K562 (cell line): Measurements from ENCODE around the gene SEC22C. TPM values are rescaled to one million over a fixed set of nuclear protein-coding genes. Genes with fewer than 3 reads are reported as not detected.

Experiments used
- ATAC-seq: fragments of 200-7000 bp; cut with Tn5 transposase; 3 replicates; pipeline ENCODE4 v1.9.1; 2020; ENCODE audit warnings: moderate library complexity
- BruUV-seq: library from RNA; stranded (reverse); fragments of 400-500 nt; replicated peaks from 2 replicates; lab custom pipeline; 2021; lab: Mats Ljungman, UMichigan
- CTCF ChIA-PET: fragments of 300-600 bp; formaldehyde crosslinking; extraction: SDS; loops from one replicate; lab custom pipeline; 2021; ENCODE audit warnings: low intra/inter-chr PET ratio; lab: Yijun Ruan, JAX
- POLR2A ChIA-PET: fragments of 300-600, 350-650 bp; sonication (Branson Sonifier 250); formaldehyde crosslinking; extraction: SDS; loops from one replicate; lab custom pipeline; 2021; ENCODE audit warnings: antibody characterized with exemption, inconsistent platforms; lab: Yijun Ruan, JAX
- DNase-seq, 4 experiments: peaks; one replicate each; pipeline versions ENCODE4 v3.0.0 to v3.0.0-alpha.2; 2011 to 2018; ENCODE audit warnings: low spot score in 3 of 4, mixed read lengths in 3 of 4; ENCODE audit errors: extremely low read depth in 1 of 4
- FAIRE-seq: peaks from 2 replicates; lab custom pipeline; 2011; peaks lifted over from hg19 to GRCh38; lab: Jason Lieb, UNC
- H2AFZ ChIP-seq: 2 replicates; pipeline ENCODE4 v1.6.0; 2011; ENCODE audit warnings: low read depth, low read length, control low read depth, inconsistent platforms
- H3K27ac ChIP-seq: fragments of 200-600 bp; 3 replicates; pipeline ENCODE4 v1.8.0; 2011; ENCODE audit warnings: low read depth, mild to moderate bottlenecking, control low read depth, inconsistent platforms, low read length, moderate library complexity, mixed read lengths; ENCODE audit errors: extremely low read depth
- H3K27me3 ChIP-seq, 2 experiments: fragments of 300-600 bp in 1 of 2; 2 replicates in 1 of 2; 3 replicates in 1 of 2; pipeline versions ENCODE4 v1.6.0 to v1.8.0; 2011; ENCODE audit warnings: inconsistent platforms in 2 of 2, low read length in 2 of 2, mild to moderate bottlenecking in 1 of 2, mixed read lengths in 1 of 2, moderate library complexity in 1 of 2; ENCODE audit not compliant: control insufficient read depth in 2 of 2, insufficient read depth in 2 of 2
- H3K36me3 ChIP-seq: fragments of 300-600 bp; 3 replicates; pipeline ENCODE4 v1.8.0; 2011; ENCODE audit warnings: mild to moderate bottlenecking, low read length, inconsistent platforms; ENCODE audit not compliant: control insufficient read depth, insufficient read depth
- H3K4me1 ChIP-seq, 2 experiments: fragments of 200-600 bp in 1 of 2; replicated peaks in 1 of 2; 2 replicates in 1 of 2; 3 replicates in 1 of 2; pipeline versions ENCODE4 v1.5.1 to v1.8.0; 2011; ENCODE audit warnings: inconsistent platforms in 2 of 2, low read length in 2 of 2, mild to moderate bottlenecking in 1 of 2, mixed read lengths in 1 of 2, moderate library complexity in 1 of 2; ENCODE audit not compliant: control insufficient read depth in 2 of 2, insufficient read depth in 2 of 2
- H3K4me2 ChIP-seq: 2 replicates; pipeline ENCODE4 v1.6.1; 2011; ENCODE audit warnings: low read length, control low read depth, inconsistent platforms, mixed read lengths; ENCODE audit not compliant: insufficient read depth
- H3K4me3 ChIP-seq: fragments of 200-600 bp; sonication (generic), shearing (Covaris generic); 2 replicates; pipeline ENCODE4 v1.5.1; 2016; ENCODE audit warnings: control low read depth, inconsistent platforms
- H3K79me2 ChIP-seq: fragments of 200-600 bp; 3 replicates; pipeline ENCODE4 v1.8.0; 2011; ENCODE audit warnings: low read length, inconsistent platforms; ENCODE audit not compliant: control insufficient read depth, insufficient read depth
- H3K9ac ChIP-seq, 2 experiments: 2 replicates each; pipeline versions ENCODE4 v1.6.0 to v1.6.1; 2011; ENCODE audit warnings: low read depth in 2 of 2, low read length in 2 of 2, control low read depth in 1 of 2, inconsistent platforms in 1 of 2, mild to moderate bottlenecking in 1 of 2, mixed read lengths in 1 of 2; ENCODE audit not compliant: insufficient read depth in 1 of 2
- H3K9me1 ChIP-seq: one replicate; pipeline ENCODE4 v1.6.0; 2011; ENCODE audit warnings: inconsistent platforms, mild to moderate bottlenecking, low read length, moderate library complexity; ENCODE audit not compliant: control insufficient read depth, insufficient read depth
- H3K9me3 ChIP-seq: replicated peaks from 2 replicates; pipeline ENCODE4 v1.5.1; 2011; ENCODE audit warnings: low read depth, low read length, inconsistent platforms; ENCODE audit not compliant: control insufficient read depth, insufficient read depth
- H4K20me1 ChIP-seq: replicated peaks from 2 replicates; pipeline ENCODE4 v1.6.1; 2011; ENCODE audit warnings: low read length, inconsistent platforms, mixed read lengths; ENCODE audit not compliant: control insufficient read depth, insufficient read depth
- C11orf30 ChIP-seq: fragments of 450-650 bp; IDR thresholded peaks from 2 replicates; pipeline ENCODE4 v1.6.1; 2016; ENCODE audit warnings: low read depth, mild to moderate bottlenecking
- ELF1 ChIP-seq: fragments of 200-800 bp; sonication (Bioruptor generic); IDR thresholded peaks from 2 replicates; pipeline ENCODE4 v1.6.1; 2016; ENCODE audit warnings: missing genetic modification characterization, missing compliant biosample characterization
- MIER1 ChIP-seq: fragments of 450-650 bp; IDR thresholded peaks from 2 replicates; pipeline ENCODE4 v1.6.1; 2016; ENCODE audit warnings: antibody characterized with exemption, mild to moderate bottlenecking, low read depth
- RFX1 ChIP-seq: fragments of 450-650 bp; IDR thresholded peaks from 2 replicates; pipeline ENCODE4 v1.6.1; 2016; ENCODE audit warnings: mild to moderate bottlenecking, moderate library complexity
- STAG1 ChIP-seq: sonication (generic); formaldehyde crosslinking; IDR thresholded peaks from 2 replicates; pipeline ENCODE4 v1.5.0; 2020; ENCODE audit warnings: missing genetic modification reagents, borderline replicate concordance
- TAF9B ChIP-seq: fragments of 450-650 bp; IDR thresholded peaks from 2 replicates; pipeline ENCODE4 v1.6.1; 2018; ENCODE audit warnings: mild to moderate bottlenecking; ENCODE audit not compliant: partially characterized antibody
- ZKSCAN1 ChIP-seq: fragments of 150-350 bp; IDR thresholded peaks from 2 replicates; pipeline ENCODE4 v1.6.1; 2016; ENCODE audit warnings: low read depth, low read length
- WGBS: fragments of 100-300 bp; shearing (Covaris generic); methylation state at CpG from one replicate; pipeline ENCODE4 v1.1.6; 2016; ENCODE audit warnings: low coverage, mixed read lengths; ENCODE audit not compliant: insufficient coverage; ENCODE audit errors: missing lambda C conversion rate; 5-methylcytosine and 5-hydroxymethylcytosine counted together
- in situ Hi-C: fragments of 300-500 bp; cut with MboI; formaldehyde crosslinking; loops from 4 replicates; pipeline ENCODE4 v1.15.0; 2018; ENCODE audit warnings: inconsistent platforms, mixed read lengths
- intact Hi-C: fragments of 100-400 bp; cut with micrococcal nuclease; formaldehyde crosslinking; loops from 2 replicates; pipeline ENCODE4 v1.14.2; 2022
- polyA plus RNA-seq, 8 experiments: library from polyadenylated mRNA; depleted of rRNA in 4 of 8; stranded (reverse) in 5 of 8; unstranded in 3 of 8; fragments of >200 nt; fragmentation: Nextera tagmentation in 2 of 8; fragmentation: Illumina TruSeq in 1 of 8; extraction: Ambion mirVana in 2 of 8; extraction: Trizol in 1 of 8; gene quantifications; 2 replicates each; pipeline versions ENCODE4 v1.2.1 to v1.2.3, GENCODE V29; 2011 to 2014; ENCODE audit warnings: inconsistent platforms in 1 of 8, missing spikeins in 1 of 8
- total RNA-seq, 7 experiments: library from RNA; depleted of rRNA in 6 of 7; stranded (reverse); fragments of >200 nt in 6 of 7; fragmentation: Illumina TruSeq in 2 of 7; extraction: Trizol in 2 of 7; gene quantifications; 2 replicates each; pipeline versions ENCODE4 v1.2.1 to v1.2.3, GENCODE V29; 2011 to 2021; ENCODE audit warnings: low replicate concordance in 1 of 7
- TF ChIP-seq, protein P1 (sequence below): fragments of 250-450 bp; sonication (Bioruptor Pico); IDR thresholded peaks from 2 replicates; pipeline ENCODE4 v1.5.0; 2021; ENCODE audit warnings: mild to moderate bottlenecking, moderate library complexity
- TF ChIP-seq, protein P2 (sequence below): fragments of 250-450 bp; sonication (Bioruptor Pico); IDR thresholded peaks from 2 replicates; pipeline ENCODE4 v1.4.0; 2020; ENCODE audit warnings: mild to moderate bottlenecking, moderate library complexity
- TF ChIP-seq, protein P3 (sequence below): fragments of 450-650 bp; formaldehyde crosslinking; IDR thresholded peaks from 2 replicates; pipeline ENCODE4 v1.4.0; 2020; ENCODE audit warnings: mild to moderate bottlenecking, moderate library complexity
- TF ChIP-seq, protein P4 (sequence below): fragments of 450-650 bp; IDR thresholded peaks from 2 replicates; pipeline ENCODE4 v1.6.1; 2014; ENCODE audit warnings: low read depth, mild to moderate bottlenecking, moderate library complexity, borderline replicate concordance

SEC22C gene
- total and polyA plus RNA-seq, 9 of the 15 experiments (the other 6 are each of a cell fraction or from before 2014, with no cell fraction given), result 35.6 to 68.4 (median 50.7) TPM

DNA sequence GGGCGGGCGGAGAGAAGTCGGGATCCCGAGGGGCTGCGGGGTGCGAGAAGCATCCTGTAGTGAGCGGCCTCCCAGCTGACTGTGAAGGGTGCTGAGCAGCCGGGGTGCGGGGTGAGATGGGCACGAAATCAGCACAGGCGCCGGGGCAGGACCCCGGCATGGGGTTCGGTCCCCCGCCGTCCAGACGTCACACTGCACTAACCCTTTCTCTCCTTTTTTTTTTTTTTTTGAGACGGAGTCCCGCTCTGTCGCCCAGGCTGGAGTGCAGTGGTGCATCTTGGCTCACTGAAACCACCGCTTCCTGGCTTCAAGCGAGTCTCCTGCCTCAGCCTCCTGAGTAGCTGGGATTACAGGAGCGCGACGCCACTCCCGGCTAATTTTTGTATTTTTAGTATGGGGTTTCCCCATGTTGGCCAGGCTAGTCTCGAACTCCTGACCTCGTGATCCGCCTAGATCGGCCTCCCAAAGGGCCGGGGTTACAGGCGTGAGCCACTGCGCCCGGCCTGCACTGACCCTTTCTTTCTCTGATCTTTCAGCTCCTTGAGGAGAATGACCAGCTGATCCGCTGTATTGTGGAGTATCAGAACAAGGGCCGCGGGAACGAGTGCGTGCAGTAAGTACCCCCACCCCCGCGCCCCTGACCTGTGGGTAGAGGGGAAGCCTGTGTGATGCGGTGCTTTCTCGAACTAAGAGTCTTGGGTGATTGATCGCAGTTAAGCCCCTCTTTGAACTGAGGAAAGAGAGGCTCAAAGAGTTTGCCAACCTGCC lies 9.4 kb upstream of the SEC22C start:
- Histone ChIP-seq H3K9me3 (no peaks in the 10 kb centered on the region), H3K27me3 (no peaks in the 10 kb centered on the region), H3K27ac (peak overlapping the region; percentile 71), H3K4me2 (peak overlapping the region; percentile 83), H3K4me3 (peak overlapping the region; percentile 59), H3K9me1 (no peaks in the 10 kb centered on the region), H3K79me2 (peaks cover 39% of the 10 kb centered on the region), H2AFZ (peak overlapping the region; percentile 92), H3K36me3 (peaks cover 43% of the 10 kb centered on the region), H3K9ac (peak overlapping the region; percentile 81 to 95), H3K4me1 (peaks cover 16 to 21% of the 10 kb centered on the region in 2 experiments; a peak in 4 of 5 replicates), H4K20me1 (no peaks in the 10 kb centered on the region)
- DNase-seq (no peak), ATAC-seq (peak; percentile 12), FAIRE-seq (peak; percentile 11)
- in situ Hi-C loops (no loop called here), intact Hi-C loops (loop anchor here (1.0 kb wide), 1 partner anchor 9 kb away; the partner anchor contains the start of gene NKTR)
- no TSS peak for BruUV-seq
- CTCF ChIA-PET, result no interaction called here
- under 1% methylated on average over 30 of the region's 44 CpGs for WGBS
- POLR2A ChIA-PET, result interaction anchor here (0.6 to 3.4 kb wide), 10 partner anchors 9 to 213 kb away, joined by 3 to 33 read pairs (median 4); partner anchors contain the start of genes HIGD1A, NKTR and SEC22C
- TF ChIP-seq STAG1 (CRISPR knock-in tag) (no peak), MIER1 (peak; percentile 64; the same call in 1 of the 2 replicates), ZKSCAN1 (0 out of 2 replicates have a peak, but pooled peaks have one; percentile 18), RFX1 (no peak), ELF1 (tag) (peak; percentile 46), TAF9B (no peak), C11orf30 (no peak)
- TF ChIP-seq, protein P1, sequence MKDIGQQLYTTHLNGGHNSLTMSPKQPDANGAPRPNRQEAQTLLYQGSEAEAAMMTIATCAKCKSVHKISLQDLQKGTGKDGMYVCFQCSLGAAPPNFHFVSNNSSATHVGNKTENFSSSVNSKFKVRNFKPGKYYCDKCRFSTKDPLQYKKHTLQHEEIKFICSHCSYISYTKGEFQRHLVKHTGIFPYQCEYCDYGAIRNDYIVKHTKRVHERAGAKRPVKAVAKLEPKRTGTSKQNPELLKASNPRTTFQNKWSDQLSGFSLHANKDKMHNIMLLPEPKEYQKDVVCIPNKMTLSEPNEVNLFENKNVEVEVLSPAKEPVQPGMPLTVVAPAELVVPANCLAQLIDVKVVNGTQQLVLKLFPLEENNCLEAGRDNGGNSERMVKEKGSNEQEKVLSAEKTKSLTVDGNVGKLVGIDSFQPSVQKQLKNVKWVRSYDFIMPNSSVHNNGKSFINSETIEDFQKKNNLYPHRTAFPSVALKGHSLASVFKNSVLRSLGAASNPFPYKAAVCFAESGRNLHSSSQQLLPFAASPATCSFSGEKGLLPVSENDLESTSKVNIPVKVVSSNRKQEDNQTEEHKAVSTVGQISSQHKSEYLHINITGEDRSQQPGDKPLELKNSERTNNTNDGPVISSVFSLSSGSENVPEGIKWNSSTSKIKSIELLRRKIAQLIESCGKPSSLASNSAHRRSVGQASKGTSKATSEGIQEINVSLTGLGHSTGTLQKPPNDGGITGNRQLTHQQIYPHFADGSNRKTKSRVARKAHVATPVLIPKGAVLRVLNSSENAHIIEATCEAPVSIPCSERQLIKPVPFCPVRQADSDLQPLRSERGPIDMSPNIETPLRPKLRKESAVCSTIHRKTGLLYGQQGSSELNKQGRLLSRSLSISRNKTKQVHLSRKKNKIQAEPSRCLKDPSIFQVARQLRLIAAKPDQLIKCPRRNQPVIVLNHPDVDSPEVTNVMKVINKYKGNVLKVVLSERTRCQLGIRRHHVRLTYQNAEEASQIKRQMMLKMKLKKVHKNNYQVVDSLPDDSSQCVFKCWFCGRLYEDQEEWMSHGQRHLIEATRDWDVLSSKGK, result no peak
- TF ChIP-seq, protein P2, sequence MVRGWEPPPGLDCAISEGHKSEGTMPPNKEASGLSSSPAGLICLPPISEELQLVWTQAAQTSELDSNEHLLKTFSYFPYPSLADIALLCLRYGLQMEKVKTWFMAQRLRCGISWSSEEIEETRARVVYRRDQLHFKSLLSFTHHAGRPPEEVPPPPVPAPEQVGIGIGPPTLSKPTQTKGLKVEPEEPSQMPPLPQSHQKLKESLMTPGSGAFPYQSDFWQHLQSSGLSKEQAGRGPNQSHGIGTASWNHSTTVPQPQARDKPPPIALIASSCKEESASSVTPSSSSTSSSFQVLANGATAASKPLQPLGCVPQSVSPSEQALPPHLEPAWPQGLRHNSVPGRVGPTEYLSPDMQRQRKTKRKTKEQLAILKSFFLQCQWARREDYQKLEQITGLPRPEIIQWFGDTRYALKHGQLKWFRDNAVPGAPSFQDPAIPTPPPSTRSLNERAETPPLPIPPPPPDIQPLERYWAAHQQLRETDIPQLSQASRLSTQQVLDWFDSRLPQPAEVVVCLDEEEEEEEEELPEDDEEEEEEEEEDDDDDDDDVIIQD, result no peak
- TF ChIP-seq, protein P3, sequence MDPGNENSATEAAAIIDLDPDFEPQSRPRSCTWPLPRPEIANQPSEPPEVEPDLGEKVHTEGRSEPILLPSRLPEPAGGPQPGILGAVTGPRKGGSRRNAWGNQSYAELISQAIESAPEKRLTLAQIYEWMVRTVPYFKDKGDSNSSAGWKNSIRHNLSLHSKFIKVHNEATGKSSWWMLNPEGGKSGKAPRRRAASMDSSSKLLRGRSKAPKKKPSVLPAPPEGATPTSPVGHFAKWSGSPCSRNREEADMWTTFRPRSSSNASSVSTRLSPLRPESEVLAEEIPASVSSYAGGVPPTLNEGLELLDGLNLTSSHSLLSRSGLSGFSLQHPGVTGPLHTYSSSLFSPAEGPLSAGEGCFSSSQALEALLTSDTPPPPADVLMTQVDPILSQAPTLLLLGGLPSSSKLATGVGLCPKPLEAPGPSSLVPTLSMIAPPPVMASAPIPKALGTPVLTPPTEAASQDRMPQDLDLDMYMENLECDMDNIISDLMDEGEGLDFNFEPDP, result no peak
- TF ChIP-seq, protein P4, sequence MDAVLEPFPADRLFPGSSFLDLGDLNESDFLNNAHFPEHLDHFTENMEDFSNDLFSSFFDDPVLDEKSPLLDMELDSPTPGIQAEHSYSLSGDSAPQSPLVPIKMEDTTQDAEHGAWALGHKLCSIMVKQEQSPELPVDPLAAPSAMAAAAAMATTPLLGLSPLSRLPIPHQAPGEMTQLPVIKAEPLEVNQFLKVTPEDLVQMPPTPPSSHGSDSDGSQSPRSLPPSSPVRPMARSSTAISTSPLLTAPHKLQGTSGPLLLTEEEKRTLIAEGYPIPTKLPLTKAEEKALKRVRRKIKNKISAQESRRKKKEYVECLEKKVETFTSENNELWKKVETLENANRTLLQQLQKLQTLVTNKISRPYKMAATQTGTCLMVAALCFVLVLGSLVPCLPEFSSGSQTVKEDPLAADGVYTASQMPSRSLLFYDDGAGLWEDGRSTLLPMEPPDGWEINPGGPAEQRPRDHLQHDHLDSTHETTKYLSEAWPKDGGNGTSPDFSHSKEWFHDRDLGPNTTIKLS, result no peak
